ENCODE data around the gene TBC1D22B.

- TF ChIP-seq CTCF (IDR thresholded peaks at IDR 0.05) = no peak
- no peak for TF ChIP-seq POLR2A (IDR thresholded peaks at IDR 0.05)
- no peak for TF ChIP-seq EP300 (IDR thresholded peaks at IDR 0.05)
- TF ChIP-seq POLR2AphosphoS5 (IDR thresholded peaks at IDR 0.05) = no peak
These were observed 81.2 kb downstream of the TBC1D22B start for GRCh38 chr6:37338745-37339255.
